AG10803 (cell line): ENCODE data around the gene NEAT1.
"Not testable (repeated sequence)": the region's sequence is repeated elsewhere in the genome, so short reads cannot be mapped to it uniquely, and the experiment has no call there.

Source experiments
- DNase-seq: peaks from one replicate; pipeline ENCODE4 v3.0.0; 2010; ENCODE audit warnings: low read depth
- H3K4me3 ChIP-seq: 2 replicates; pipeline ENCODE4 v1.5.1; 2011; ENCODE audit warnings: mild to moderate bottlenecking, low read length, control low read depth
- CTCF ChIP-seq: conservative IDR thresholded peaks from 2 replicates; pipeline ENCODE4 v1.5.1; 2011; ENCODE audit warnings: mild to moderate bottlenecking, low read length, control low read depth, inconsistent platforms

Gene NEAT1

GRCh38 chr11:65452806-65453490 is 30.4 kb downstream of the NEAT1 start:
- H3K4me3 ChIP-seq: no peak overlapping the region
- no peak for TF ChIP-seq CTCF
- DNase-seq: peak; percentile 93

- TF ChIP-seq CTCF: no peak
- H3K4me3 ChIP-seq: peak overlapping the region; percentile 78
- DNase-seq: peak; percentile 72
Observed at GRCh38 chr11:65454311-65454695, 31.7 kb downstream of the NEAT1 start.

GRCh38 chr11:65454696-65455456 is 32.3 kb downstream of the NEAT1 start:
- H3K4me3 ChIP-seq: peak overlapping the region; percentile 78
- DNase-seq: peak; percentile 88
- TF ChIP-seq CTCF: no peak; the same call in 1 of the 2 replicates

- peak; percentile 84 for DNase-seq
- no peak for TF ChIP-seq CTCF
- peak overlapping the region; percentile 48 for H3K4me3 ChIP-seq
Observed at GRCh38 chr11:65456418-65456817, 33.8 kb downstream of the NEAT1 start.

GRCh38 chr11:65459552-65459951 is 37.0 kb downstream of the NEAT1 start:
- no peak for DNase-seq
- no peak overlapping the region for H3K4me3 ChIP-seq
- no peak for TF ChIP-seq CTCF

- DNase-seq, H3K4me3 ChIP-seq: not testable (repeated sequence)
Observed at GRCh38 chr11:65465471-65465870, 42.9 kb downstream of the NEAT1 start.

GRCh38 chr11:65467306-65467705 is 44.7 kb downstream of the NEAT1 start:
- not testable (repeated sequence) for DNase-seq, H3K4me3 ChIP-seq

- TF ChIP-seq CTCF: peak; percentile 43
- peak; percentile 19 for DNase-seq
- no peak overlapping the region for H3K4me3 ChIP-seq
Observed at GRCh38 chr11:65468874-65469333, 46.3 kb downstream of the NEAT1 start.
